Astrocyte (in vitro differentiated cells and primary cell): ENCODE data around the gene DLL1. TPM values are rescaled to one million over a fixed set of nuclear protein-coding genes. Genes with fewer than 3 reads are reported as not detected.

Source experiments
- DNase-seq: peaks from one replicate; pipeline ENCODE4 v3.0.0-alpha.2; 2010; ENCODE audit warnings: low read depth
- FAIRE-seq: peaks from 2 replicates; lab custom pipeline; 2011; peaks lifted over from hg19 to GRCh38; lab: Jason Lieb, UNC
- H2AFZ ChIP-seq: 2 replicates; pipeline ENCODE4 v1.6.0; 2012; ENCODE audit warnings: low read depth, low read length, inconsistent platforms
- H3K27ac ChIP-seq: 2 replicates; pipeline ENCODE4 v1.5.1; 2011; ENCODE audit warnings: low read depth, low read length, inconsistent platforms
- H3K27me3 ChIP-seq: 2 replicates; pipeline ENCODE4 v1.6.0; 2011; ENCODE audit warnings: low read length, inconsistent platforms; ENCODE audit not compliant: insufficient read depth
- H3K36me3 ChIP-seq: 2 replicates; pipeline ENCODE4 v1.5.1; 2011; ENCODE audit warnings: low read length, inconsistent platforms; ENCODE audit not compliant: insufficient read depth
- H3K4me1 ChIP-seq: 2 replicates; pipeline ENCODE4 v1.5.1; 2011; ENCODE audit warnings: low read length, inconsistent platforms; ENCODE audit not compliant: insufficient read depth
- H3K4me2 ChIP-seq: 2 replicates; pipeline ENCODE4 v1.6.0; 2012; ENCODE audit warnings: low read length, inconsistent platforms
- H3K4me3 ChIP-seq: 2 replicates; pipeline ENCODE4 v1.5.1; 2011; ENCODE audit warnings: low read depth, mild to moderate bottlenecking, low read length, inconsistent platforms; ENCODE audit not compliant: insufficient read depth
- H3K79me2 ChIP-seq: 2 replicates; pipeline ENCODE4 v1.6.0; 2012; ENCODE audit warnings: mild to moderate bottlenecking, low read length, inconsistent platforms; ENCODE audit not compliant: insufficient read depth
- H3K9ac ChIP-seq: 2 replicates; pipeline ENCODE4 v1.6.0; 2012; ENCODE audit warnings: mild to moderate bottlenecking, low read length, inconsistent platforms
- H3K9me3 ChIP-seq: 2 replicates; pipeline ENCODE4 v1.5.1; 2012; ENCODE audit warnings: low read depth, mild to moderate bottlenecking, low read length, inconsistent platforms; ENCODE audit not compliant: insufficient read depth
- H4K20me1 ChIP-seq: 2 replicates; pipeline ENCODE4 v1.6.0; 2012; ENCODE audit warnings: low read length, inconsistent platforms; ENCODE audit not compliant: insufficient read depth
- H3K27ac Mint-ChIP-seq: one replicate; pipeline ENCODE4 v1.8.0; 2021; ENCODE audit warnings: mild to moderate bottlenecking, mixed read lengths; ENCODE audit not compliant: unreplicated experiment
- H3K27me3 Mint-ChIP-seq: one replicate; pipeline ENCODE4 v1.8.0; 2021; ENCODE audit warnings: low read depth, mixed read lengths; ENCODE audit not compliant: unreplicated experiment
- H3K36me3 Mint-ChIP-seq: one replicate; pipeline ENCODE4 v1.8.0; 2021; ENCODE audit warnings: low read depth, mixed read lengths; ENCODE audit not compliant: unreplicated experiment
- H3K4me1 Mint-ChIP-seq: one replicate; pipeline ENCODE4 v1.8.0; 2021; ENCODE audit warnings: low read depth, mixed read lengths; ENCODE audit not compliant: unreplicated experiment
- H3K4me3 Mint-ChIP-seq: one replicate; pipeline ENCODE4 v1.8.0; 2021; ENCODE audit warnings: mild to moderate bottlenecking, moderate library complexity, mixed read lengths; ENCODE audit not compliant: unreplicated experiment
- H3K9me3 Mint-ChIP-seq: one replicate; pipeline ENCODE4 v1.8.0; 2021; ENCODE audit warnings: mild to moderate bottlenecking, mixed read lengths; ENCODE audit not compliant: unreplicated experiment
- CTCF ChIP-seq: IDR thresholded peaks from 2 replicates; pipeline ENCODE4 v1.5.1; 2011; ENCODE audit warnings: low read depth, mild to moderate bottlenecking, inconsistent platforms, low read length, moderate library complexity; ENCODE audit not compliant: insufficient read depth
- EZH2 ChIP-seq: IDR thresholded peaks from 2 replicates; pipeline ENCODE4 v1.6.1; 2012; ENCODE audit warnings: mild to moderate bottlenecking, low read length, inconsistent platforms; ENCODE audit not compliant: insufficient read depth
- total RNA-seq: library from RNA; stranded (reverse); gene quantifications from 2 replicates; pipeline ENCODE4 v1.2.1, GENCODE V29; 2021

Gene DLL1
- total RNA-seq, 1 donor from 2014 or later = 1.6 TPM

- Histone ChIP-seq H3K9ac (no peak overlapping the region), H3K9me3 (no peaks in the 10 kb centered on the region), H3K79me2 (no peaks in the 10 kb centered on the region), H3K36me3 (no peaks in the 10 kb centered on the region), H3K27me3 (no peaks in the 10 kb centered on the region), H2AFZ (no peak overlapping the region), H4K20me1 (no peaks in the 10 kb centered on the region), H3K4me2 (no peak overlapping the region), H3K4me1 (no peaks in the 10 kb centered on the region), H3K4me3 (no peak overlapping the region), H3K27ac (no peak overlapping the region)
- H3K36me3 Mint-ChIP-seq = no peaks in the 10 kb centered on the region
- no peak for FAIRE-seq
- TF ChIP-seq CTCF (no peak), EZH2 (no peak)
- no peak for DNase-seq
- H3K4me3 Mint-ChIP-seq = no peak overlapping the region
- H3K9me3 Mint-ChIP-seq = peaks cover 4% of the 10 kb centered on the region
- peaks cover 3% of the 10 kb centered on the region for H3K4me1 Mint-ChIP-seq
- H3K27me3 Mint-ChIP-seq = peaks cover 51% of the 10 kb centered on the region
- no peak overlapping the region for H3K27ac Mint-ChIP-seq
Measured at GRCh38 chr6:170255426-170256125, 35.3 kb downstream of the DLL1 start.

GRCh38 chr6:170254315-170255213, 36.3 kb downstream of the DLL1 start:
- DNase-seq (no peak), FAIRE-seq (no peak)
- H3K27me3 Mint-ChIP-seq = peaks cover 56% of the 10 kb centered on the region
- peaks cover 11% of the 10 kb centered on the region for H3K4me1 Mint-ChIP-seq
- no peak overlapping the region for H3K4me3 ChIP-seq
- no peak overlapping the region for H3K4me3 Mint-ChIP-seq
- no peaks in the 10 kb centered on the region for H3K4me1 ChIP-seq
- no peaks in the 10 kb centered on the region for H3K9me3 ChIP-seq
- H3K9ac ChIP-seq = no peak overlapping the region
- no peaks in the 10 kb centered on the region for H3K79me2 ChIP-seq
- TF ChIP-seq EZH2 (no peak), CTCF (no peak)
- no peak overlapping the region for H3K4me2 ChIP-seq
- no peaks in the 10 kb centered on the region for H3K36me3 ChIP-seq
- no peak overlapping the region for H2AFZ ChIP-seq
- H3K27ac Mint-ChIP-seq = no peak overlapping the region
- H3K9me3 Mint-ChIP-seq = peaks cover 4% of the 10 kb centered on the region
- H4K20me1 ChIP-seq = no peaks in the 10 kb centered on the region
- no peaks in the 10 kb centered on the region for H3K27me3 ChIP-seq
- H3K36me3 Mint-ChIP-seq = no peaks in the 10 kb centered on the region
- no peak overlapping the region for H3K27ac ChIP-seq
